ENCODE data around the gene ARHGAP10.

The ARHGAP10 gene

GRCh38 chr4:148095346-148095923 is 363.5 kb downstream of the ARHGAP10 start:
- no peak for DNase-seq (ENCODE audit: low read depth)

GRCh38 chr4:148097801-148098200 is 365.9 kb downstream of the ARHGAP10 start:
- no peak for DNase-seq (ENCODE audit: low read depth)

- DNase-seq (ENCODE audit: low read depth), result no peak
These were observed 369.3 kb downstream of the ARHGAP10 start for GRCh38 chr4:148101235-148101634.

GRCh38 chr4:148101790-148102189 is 369.9 kb downstream of the ARHGAP10 start:
- no peak for DNase-seq (ENCODE audit: low read depth)

GRCh38 chr4:148103597-148104355 is 371.9 kb downstream of the ARHGAP10 start:
- no peak for DNase-seq (ENCODE audit: low read depth)

GRCh38 chr4:148108766-148109165 is 376.9 kb downstream of the ARHGAP10 start:
- no peak for DNase-seq (ENCODE audit: low read depth)

- DNase-seq (ENCODE audit: low read depth), result no peak
These were observed 377.3 kb downstream of the ARHGAP10 start for GRCh38 chr4:148109216-148109615.

GRCh38 chr4:148110169-148110568 is 378.3 kb downstream of the ARHGAP10 start:
- DNase-seq (ENCODE audit: low read depth), result no peak

GRCh38 chr4:148112231-148112982 is 380.5 kb downstream of the ARHGAP10 start:
- DNase-seq (ENCODE audit: low read depth), result no peak

GRCh38 chr4:148114436-148114835 is 382.5 kb downstream of the ARHGAP10 start:
- no peak for DNase-seq (ENCODE audit: low read depth)

GRCh38 chr4:148116264-148116663 is 384.4 kb downstream of the ARHGAP10 start:
- no peak for DNase-seq (ENCODE audit: low read depth)

- no peak for DNase-seq (ENCODE audit: low read depth)
These were observed 385.1 kb downstream of the ARHGAP10 start for GRCh38 chr4:148116969-148117368.

- no peak for DNase-seq (ENCODE audit: low read depth)
These were observed 386.3 kb downstream of the ARHGAP10 start for GRCh38 chr4:148118179-148118578.

GRCh38 chr4:148118633-148119032 is 386.7 kb downstream of the ARHGAP10 start:
- no peak for DNase-seq (ENCODE audit: low read depth)

- DNase-seq (ENCODE audit: low read depth), result no peak
These were observed 388.3 kb downstream of the ARHGAP10 start for GRCh38 chr4:148120216-148120615.

All from stimulated activated CD8-positive, alpha-beta memory T cell treated with anti-CD3 and anti-CD28 coated beads, Interleukin-12 subunit alpha, Interleukin-12 subunit beta, amount 100 ng/mL, for 1 hour (primary cell).